Right lobe of liver (tissue), 6 donors: Measurements from ENCODE around the gene PDE4B. TPM values are rescaled to one million over a fixed set of nuclear protein-coding genes. Genes with fewer than 3 reads are reported as not detected.
"Not testable (repeated sequence)": the region's sequence is repeated elsewhere in the genome, so short reads cannot be mapped to it uniquely, and the experiment has no call there.

Experiments
- ATAC-seq, 4 donors: fragments of 200-7000 bp; cut with Tn5 transposase; one replicate each; pipeline ENCODE4 v1.9.1; 2020; ENCODE audit warnings: mild to moderate bottlenecking in 4 of 4, moderate library complexity in 4 of 4
- DNase-seq, 3 donors: peaks; one replicate each; pipeline ENCODE4 v3.0.0-alpha.2; 2020
- H3K27ac ChIP-seq, 3 donors: fragments of 200-600 bp; one replicate each; pipeline ENCODE4 v1.8.0; 2022
- H3K27me3 ChIP-seq, 2 donors: fragments of 200-600 bp; one replicate each; pipeline ENCODE4 v1.8.0; 2022
- H3K36me3 ChIP-seq, 4 donors: fragments of 200-600 bp; sonication (generic) in 1 of 4; one replicate each; pipeline versions ENCODE4 v1.5.1 to v1.8.0; 2017 to 2022; ENCODE audit warnings: control low read depth in 1 of 4
- H3K4me1 ChIP-seq, 4 donors: fragments of 200-600 bp; sonication (generic) in 1 of 4; one replicate each; pipeline versions ENCODE4 v1.5.1 to v1.8.0; 2017 to 2022; ENCODE audit warnings: control low read depth in 1 of 4
- H3K4me3 ChIP-seq, 3 donors: fragments of 200-600 bp; one replicate each; pipeline ENCODE4 v1.8.0; 2022
- H3K9me3 ChIP-seq, 4 donors: fragments of 200-600 bp; sonication (generic) in 1 of 4; one replicate each; pipeline versions ENCODE4 v1.5.1 to v1.8.0; 2017 to 2022; ENCODE audit warnings: control low read depth in 1 of 4
- CTCF ChIP-seq, 4 donors: fragments of 200-600 bp in 3 of 4; fragments of 450-650 bp in 1 of 4; IDR thresholded peaks; one replicate each; pipeline versions ENCODE4 v1.5.1 to v1.8.0; 2016 to 2022; ENCODE audit warnings: antibody characterized with exemption in 4 of 4, mild to moderate bottlenecking in 2 of 4
- POLR2A ChIP-seq: fragments of 450-650 bp; IDR thresholded peaks from one replicate; pipeline ENCODE4 v1.6.1; 2017; ENCODE audit warnings: antibody characterized with exemption, mild to moderate bottlenecking
- WGBS: methylation state at CpG from one replicate; pipeline ENCODE4 v1.1.6; 2018; ENCODE audit warnings: low coverage, low lambda C conversion rate; ENCODE audit not compliant: insufficient coverage; ENCODE audit errors: missing lambda C conversion rate; 5-methylcytosine and 5-hydroxymethylcytosine counted together
- intact Hi-C, 2 donors: fragments of 100-400 bp; cut with DNase I; formaldehyde crosslinking; loops; one replicate each; pipeline versions ENCODE4 v1.11.2 to v1.14.1; 2022
- total RNA-seq, 6 experiments: library from RNA; depleted of rRNA in 2 of 6; stranded (reverse); fragments of >200 nt in 2 of 6; fragmentation: NEBNext Ultra II Directional in 3 of 6; extraction: Animal tissue kit (Norgen Biotek cat#: 25700) in 3 of 6; gene quantifications; one replicate each; pipeline versions ENCODE4 v1.1.0 to v1.2.4, GENCODE V29; 2016 to 2023
- donor health status: DM: no; HTN: yes; CAD: no.
- donor health status: DM: no; HTN: no; CAD: no.
- donor health status: DM: no; HTN: no; CAD: no.
- donor health status: DM: no; HTN: yes; CAD: no.
- donor health status: DM: no; HTN: yes; CAD: no.

PDE4B gene
- total RNA-seq, 6 experiments from 2014 or later = 1.4 to 6.4 (median 2.4) TPM

- Histone ChIP-seq H3K4me3 (no peak overlapping the region), H3K4me1 (no peaks in the 10 kb centered on the region), H3K9me3 (no peaks in the 10 kb centered on the region), H3K27ac (no peak overlapping the region), H3K36me3 (no peaks in the 10 kb centered on the region), H3K27me3 (no peaks in the 10 kb centered on the region)
- WGBS = 40% methylated on average over 4 of the region's 4 CpGs
- ATAC-seq = no peak
- no peak for TF ChIP-seq CTCF (IDR thresholded peaks at IDR 0.05)
- TF ChIP-seq POLR2A = no peak
- intact Hi-C loops = no loop called here
- no peak for DNase-seq
Observed at GRCh38 chr1:66046415-66046814, 253.7 kb downstream of the PDE4B start.

- Histone ChIP-seq H3K36me3 (no peaks in the 10 kb centered on the region), H3K4me1 (no peaks in the 10 kb centered on the region), H3K27ac (no peak overlapping the region), H3K4me3 (no peak overlapping the region), H3K27me3 (no peaks in the 10 kb centered on the region), H3K9me3 (no peaks in the 10 kb centered on the region)
- WGBS = 32% methylated on average over 2 of the region's 2 CpGs
- ATAC-seq (no peak), DNase-seq (no peak)
- TF ChIP-seq POLR2A = no peak
- TF ChIP-seq CTCF (IDR thresholded peaks at IDR 0.05) = no peak
- intact Hi-C loops = no loop called here
Observed at GRCh38 chr1:66048011-66048410, 255.3 kb downstream of the PDE4B start.

- Histone ChIP-seq H3K27ac (no peak overlapping the region), H3K4me3 (no peak overlapping the region), H3K36me3 (no peaks in the 10 kb centered on the region), H3K9me3 (no peaks in the 10 kb centered on the region), H3K4me1 (no peaks in the 10 kb centered on the region), H3K27me3 (no peaks in the 10 kb centered on the region)
- 59% methylated on average over 1 of the region's 1 CpG for WGBS
- ATAC-seq (no peak), DNase-seq (no peak)
- TF ChIP-seq CTCF (IDR thresholded peaks at IDR 0.05) (no peak), POLR2A (no peak)
- intact Hi-C loops = no loop called here
Observed at GRCh38 chr1:66050123-66050522, 257.4 kb downstream of the PDE4B start.

GRCh38 chr1:66050633-66051032 is 257.9 kb downstream of the PDE4B start:
- TF ChIP-seq CTCF (IDR thresholded peaks at IDR 0.05) = no peak
- TF ChIP-seq POLR2A = no peak
- no peaks in the 10 kb centered on the region for H3K27me3 ChIP-seq
- intact Hi-C loops = no loop called here

GRCh38 chr1:66055092-66055491 is 262.4 kb downstream of the PDE4B start:
- no peaks in the 10 kb centered on the region for H3K36me3 ChIP-seq
- no peak overlapping the region for H3K27ac ChIP-seq
- H3K9me3 ChIP-seq = no peaks in the 10 kb centered on the region
- intact Hi-C loops = no loop called here
- no peaks in the 10 kb centered on the region for H3K4me1 ChIP-seq
- H3K4me3 ChIP-seq = no peak overlapping the region
- DNase-seq (no peak), ATAC-seq (no peak)
- TF ChIP-seq POLR2A = no peak
- no peak for TF ChIP-seq CTCF (IDR thresholded peaks at IDR 0.05)
- no peaks in the 10 kb centered on the region for H3K27me3 ChIP-seq
- whole genome bisulfite sequencing = 53% methylated on average over 3 of the region's 3 CpGs

More at GRCh38 chr1:66050633-66051032, 257.9 kb downstream of the PDE4B start:
- H3K4me3 ChIP-seq = no peak overlapping the region
- DNase-seq (no peak), ATAC-seq (no peak)
- no peaks in the 10 kb centered on the region for H3K36me3 ChIP-seq
- H3K27ac ChIP-seq = no peak overlapping the region
- WGBS = 67% methylated on average over 4 of the region's 4 CpGs
- no peaks in the 10 kb centered on the region for H3K4me1 ChIP-seq
- no peaks in the 10 kb centered on the region for H3K9me3 ChIP-seq

- H3K9me3 ChIP-seq, H3K36me3 ChIP-seq, H3K4me3 ChIP-seq, H3K27ac ChIP-seq, intact Hi-C loops, H3K4me1 ChIP-seq, ATAC-seq, DNase-seq, H3K27me3 ChIP-seq: not testable (repeated sequence)
- 53% methylated on average over 3 of the region's 3 CpGs for WGBS
Observed at GRCh38 chr1:66057448-66057847, 264.8 kb downstream of the PDE4B start.
